CD4-positive, alpha-beta memory T cell (primary cell): ENCODE measurements around the gene LZTR1. TPM values are rescaled to one million over a fixed set of nuclear protein-coding genes. Genes with fewer than 3 reads are reported as not detected.

ENCODE experiments used
- CTCF ChIA-PET: fragments of 350-600 bp; sonication (Branson Sonifier 250); formaldehyde crosslinking; loops from one replicate; lab custom pipeline; 2021; ENCODE audit warnings: inconsistent platforms; ENCODE audit not compliant: partially characterized antibody; lab: Charles Lee
- POLR2A ChIA-PET: fragments of 350-600 bp; sonication (Branson Sonifier 250); formaldehyde crosslinking; loops from one replicate; lab custom pipeline; 2021; ENCODE audit not compliant: partially characterized antibody; lab: Charles Lee
- DNase-seq, 5 donors: peaks; one replicate each; pipeline versions ENCODE4 v3.0.0 to v3.0.0-alpha.2; 2020 to 2022; ENCODE audit warnings: mixed read lengths in 1 of 5
- H3K27ac ChIP-seq: one replicate; pipeline ENCODE4 v1.7.0; 2013; ENCODE audit warnings: low read depth, low read length
- H3K27me3 ChIP-seq: 2 replicates; pipeline ENCODE4 v1.7.0; 2013; ENCODE audit warnings: mild to moderate bottlenecking, low read length, moderate library complexity; ENCODE audit not compliant: insufficient read depth
- H3K36me3 ChIP-seq: 2 replicates; pipeline ENCODE4 v1.7.0; 2013; ENCODE audit warnings: mild to moderate bottlenecking, low read length, moderate library complexity; ENCODE audit not compliant: insufficient read depth
- H3K4me1 ChIP-seq: 2 replicates; pipeline ENCODE4 v1.7.0; 2013; ENCODE audit warnings: mild to moderate bottlenecking, low read length, moderate library complexity; ENCODE audit not compliant: insufficient read depth
- H3K4me3 ChIP-seq, 2 donors: one replicate each; pipeline ENCODE4 v1.7.0; 2013; ENCODE audit warnings: low read length in 2 of 2, mild to moderate bottlenecking in 1 of 2
- H3K9me3 ChIP-seq, 2 donors: one replicate each; pipeline ENCODE4 v1.7.0; 2013; ENCODE audit warnings: low read length in 2 of 2, control low read depth in 1 of 2; ENCODE audit not compliant: control insufficient read depth in 1 of 2
- H3K27ac Mint-ChIP-seq, 7 donors: one replicate each; pipeline ENCODE4 v1.8.0; 2020 to 2021; ENCODE audit warnings: mixed read lengths in 7 of 7, mild to moderate bottlenecking in 6 of 7, inconsistent platforms in 3 of 7, moderate library complexity in 3 of 7
- H3K27me3 Mint-ChIP-seq, 2 donors: one replicate each; pipeline ENCODE4 v1.8.0; 2020 to 2021; ENCODE audit warnings: mixed read lengths in 2 of 2
- H3K36me3 Mint-ChIP-seq, 2 donors: one replicate each; pipeline ENCODE4 v1.8.0; 2020 to 2021; ENCODE audit warnings: mixed read lengths in 2 of 2, inconsistent platforms in 1 of 2, mild to moderate bottlenecking in 1 of 2
- H3K4me1 Mint-ChIP-seq, 4 donors: one replicate each; pipeline ENCODE4 v1.8.0; 2020 to 2021; ENCODE audit warnings: mixed read lengths in 4 of 4, mild to moderate bottlenecking in 1 of 4
- H3K4me3 Mint-ChIP-seq, 8 donors: one replicate each; pipeline ENCODE4 v1.8.0; 2020 to 2021; ENCODE audit warnings: mixed read lengths in 8 of 8, mild to moderate bottlenecking in 7 of 8, moderate library complexity in 6 of 8, inconsistent platforms in 3 of 8
- H3K9me3 Mint-ChIP-seq, 8 donors: one replicate each; pipeline ENCODE4 v1.8.0; 2020 to 2021; ENCODE audit warnings: mixed read lengths in 8 of 8, mild to moderate bottlenecking in 5 of 8, inconsistent platforms in 3 of 8, moderate library complexity in 1 of 8
- intact Hi-C: fragments of 100-400 bp; cut with micrococcal nuclease; formaldehyde crosslinking; loops from one replicate; pipeline ENCODE4 v1.15.1; 2023
- polyA plus RNA-seq, 2 donors: library from polyadenylated mRNA; unstranded; fragments of 300-500 nt; fragmentation: Illumina TruSeq; gene quantifications; one replicate each; pipeline ENCODE4 v1.2.3, GENCODE V29; 2021
- total RNA-seq, 2 experiments: library from RNA; stranded (reverse); gene quantifications; one replicate each; pipeline ENCODE4 v1.2.3, GENCODE V29; 2021

LZTR1 gene
- total and polyA plus RNA-seq, 4 experiments from 2014 or later = 5.5 to 114 (median 64.8) TPM

GRCh38 chr22:21022507-21022906, 40.4 kb downstream of the LZTR1 start:
- no peak overlapping the region for H3K27ac Mint-ChIP-seq
- H3K36me3 Mint-ChIP-seq = no peaks in the 10 kb centered on the region
- intact Hi-C loops = no loop called here
- DNase-seq = no peak
- H3K4me1 ChIP-seq = peaks cover 13% of the 10 kb centered on the region
- H3K4me3 Mint-ChIP-seq = no peak overlapping the region
- H3K4me3 ChIP-seq = no peak overlapping the region
- ChIA-PET CTCF (no interaction called here), POLR2A (no interaction called here)
- no peaks in the 10 kb centered on the region for H3K36me3 ChIP-seq
- H3K27me3 ChIP-seq = no peaks in the 10 kb centered on the region
- H3K4me1 Mint-ChIP-seq = peaks cover 7 to 10% (median 10%) of the 10 kb centered on the region in 4 donors
- no peaks in the 10 kb centered on the region for H3K9me3 ChIP-seq
- H3K27ac ChIP-seq = no peak overlapping the region
- no peaks in the 10 kb centered on the region for H3K27me3 Mint-ChIP-seq
- peaks cover 0 to 2% (median 0%) of the 10 kb centered on the region in 8 donors for H3K9me3 Mint-ChIP-seq

- peak overlapping the region in 1 of 7 donors; percentile 57 for H3K27ac Mint-ChIP-seq
- H3K27me3 Mint-ChIP-seq = no peaks in the 10 kb centered on the region
- peaks cover 7 to 10% (median 10%) of the 10 kb centered on the region in 4 donors for H3K4me1 Mint-ChIP-seq
- H3K4me3 Mint-ChIP-seq = no peak overlapping the region
- CTCF ChIA-PET = interaction anchor here (0.9 kb wide), 1 partner anchor 21 kb away, joined by 3 read pairs; no protein-coding TSS in a partner anchor
- intact Hi-C loops = no loop called here
- Histone ChIP-seq H3K36me3 (no peaks in the 10 kb centered on the region), H3K27me3 (no peaks in the 10 kb centered on the region), H3K9me3 (no peaks in the 10 kb centered on the region), H3K4me1 (peaks cover 13% of the 10 kb centered on the region), H3K4me3 (no peak overlapping the region), H3K27ac (no peak overlapping the region)
- POLR2A ChIA-PET = no interaction called here
- no peaks in the 10 kb centered on the region for H3K36me3 Mint-ChIP-seq
- DNase-seq = no peak
- H3K9me3 Mint-ChIP-seq = peaks cover 0 to 2% (median 0%) of the 10 kb centered on the region in 8 donors
Observed at GRCh38 chr22:21022955-21023614, 41.0 kb downstream of the LZTR1 start.

- Histone ChIP-seq H3K27me3 (no peaks in the 10 kb centered on the region), H3K4me1 (peaks cover 13% of the 10 kb centered on the region), H3K4me3 (no peak overlapping the region), H3K9me3 (no peaks in the 10 kb centered on the region), H3K27ac (no peak overlapping the region), H3K36me3 (no peaks in the 10 kb centered on the region)
- ChIA-PET POLR2A (no interaction called here), CTCF (interaction anchor here (1.0 kb wide), 1 partner anchor 10 kb away, joined by 3 read pairs; the partner anchor contains the start of gene P2RX6)
- peak overlapping the region in 4 of 7 donors; percentile 19 to 90 (median 68) for H3K27ac Mint-ChIP-seq
- peaks cover 7 to 10% (median 10%) of the 10 kb centered on the region in 4 donors for H3K4me1 Mint-ChIP-seq
- H3K36me3 Mint-ChIP-seq = no peaks in the 10 kb centered on the region
- no peaks in the 10 kb centered on the region for H3K9me3 Mint-ChIP-seq
- no peak for DNase-seq
- H3K27me3 Mint-ChIP-seq = peaks cover 8 to 9% of the 10 kb centered on the region in 2 donors
- H3K4me3 Mint-ChIP-seq = peak overlapping the region in 4 of 8 donors; percentile 10 to 44 (median 33)
- intact Hi-C loops = no loop called here
Observed at GRCh38 chr22:21025266-21025665, 43.2 kb downstream of the LZTR1 start.

GRCh38 chr22:21025763-21026755, 44.0 kb downstream of the LZTR1 start:
- Mint-ChIP-seq H3K36me3 (no peaks in the 10 kb centered on the region), H3K27ac (peak overlapping the region in 1 of 7 donors; percentile 19), H3K27me3 (peaks cover 15 to 16% of the 10 kb centered on the region in 2 donors), H3K9me3 (no peaks in the 10 kb centered on the region), H3K4me3 (no peak overlapping the region), H3K4me1 (peaks cover 7 to 14% (median 12%) of the 10 kb centered on the region in 4 donors)
- Histone ChIP-seq H3K9me3 (no peaks in the 10 kb centered on the region), H3K27me3 (no peaks in the 10 kb centered on the region), H3K4me1 (peaks cover 13% of the 10 kb centered on the region), H3K27ac (no peak overlapping the region), H3K4me3 (no peak overlapping the region), H3K36me3 (no peaks in the 10 kb centered on the region)
- CTCF ChIA-PET = interaction anchor here (1.0 kb wide), 1 partner anchor 11 kb away, joined by 3 read pairs; the partner anchor contains the start of gene P2RX6
- no peak for DNase-seq
- POLR2A ChIA-PET = no interaction called here
- intact Hi-C loops = no loop called here

GRCh38 chr22:21026783-21027692, 44.9 kb downstream of the LZTR1 start:
- Mint-ChIP-seq H3K27ac (peak overlapping the region in 1 of 7 donors; percentile 31), H3K36me3 (no peaks in the 10 kb centered on the region), H3K4me3 (no peak overlapping the region), H3K4me1 (peaks cover 7 to 17% (median 12%) of the 10 kb centered on the region in 4 donors), H3K9me3 (no peaks in the 10 kb centered on the region), H3K27me3 (peaks cover 15 to 18% of the 10 kb centered on the region in 2 donors)
- ChIA-PET POLR2A (no interaction called here), CTCF (no interaction called here)
- intact Hi-C loops = no loop called here
- Histone ChIP-seq H3K9me3 (no peaks in the 10 kb centered on the region), H3K27me3 (no peaks in the 10 kb centered on the region), H3K4me1 (peaks cover 13% of the 10 kb centered on the region), H3K36me3 (no peaks in the 10 kb centered on the region), H3K4me3 (no peak overlapping the region), H3K27ac (no peak overlapping the region)
- DNase-seq = no peak

GRCh38 chr22:21028277-21029251, 46.5 kb downstream of the LZTR1 start:
- Mint-ChIP-seq H3K27ac (no peak overlapping the region), H3K4me1 (peaks cover 7 to 21% (median 12%) of the 10 kb centered on the region in 4 donors), H3K27me3 (peaks cover 17 to 21% of the 10 kb centered on the region in 2 donors), H3K36me3 (no peaks in the 10 kb centered on the region), H3K4me3 (no peak overlapping the region), H3K9me3 (no peaks in the 10 kb centered on the region)
- H3K4me1 ChIP-seq = peaks cover 13% of the 10 kb centered on the region
- ChIA-PET CTCF (no interaction called here), POLR2A (no interaction called here)
- no peak overlapping the region for H3K4me3 ChIP-seq
- no peaks in the 10 kb centered on the region for H3K9me3 ChIP-seq
- H3K36me3 ChIP-seq = no peaks in the 10 kb centered on the region
- peaks cover 6% of the 10 kb centered on the region for H3K27me3 ChIP-seq
- intact Hi-C loops = no loop called here
- no peak for DNase-seq
- no peak overlapping the region for H3K27ac ChIP-seq
